NCI-H2081 treated with DMSO at 0.1 percent for 48 hours (cell line): ENCODE measurements around the gene ZNF200.
"Not testable (repeated sequence)": the region's sequence is repeated elsewhere in the genome, so short reads cannot be mapped to it uniquely, and the experiment has no call there.

Experiments used
- DNase-seq: peaks from one replicate; lab custom pipeline; 2025; lab: John Stamatoyannopoulos, UW

ZNF200 gene

GRCh38 chr16:3252967-3253366 is 18.0 kb upstream of the ZNF200 start:
- DNase-seq: no peak

- no peak for DNase-seq
Measured at GRCh38 chr16:3249451-3249850, 14.5 kb upstream of the ZNF200 start.

- no peak for DNase-seq
Measured at GRCh38 chr16:3249020-3249419, 14.1 kb upstream of the ZNF200 start.

GRCh38 chr16:3248596-3248995 is 13.6 kb upstream of the ZNF200 start:
- DNase-seq: no peak

- DNase-seq: no peak
Measured at GRCh38 chr16:3246876-3247275, 11.9 kb upstream of the ZNF200 start.

- no peak for DNase-seq
Measured at GRCh38 chr16:3246002-3246401, 11.0 kb upstream of the ZNF200 start.

GRCh38 chr16:3243882-3244281 is 8.9 kb upstream of the ZNF200 start:
- DNase-seq: no peak

- DNase-seq: no peak
Measured at GRCh38 chr16:3242709-3243108, 7.8 kb upstream of the ZNF200 start.

GRCh38 chr16:3241761-3242160 is 6.8 kb upstream of the ZNF200 start:
- no peak for DNase-seq

- DNase-seq: no peak
Measured at GRCh38 chr16:3235856-3236669, 1.1 kb upstream of the ZNF200 start.

GRCh38 chr16:3234543-3234856 is 458 bp downstream of the ZNF200 start:
- no peak for DNase-seq

GRCh38 chr16:3223913-3224515 is 10.9 kb downstream of the ZNF200 start:
- DNase-seq: no peak

- no peak for DNase-seq
Measured at GRCh38 chr16:3220839-3221238, 14.1 kb downstream of the ZNF200 start.

GRCh38 chr16:3216263-3216640 is 18.7 kb downstream of the ZNF200 start:
- no peak for DNase-seq

- DNase-seq: no peak
Measured at GRCh38 chr16:3215601-3216262, 19.2 kb downstream of the ZNF200 start.

GRCh38 chr16:3214904-3215600 is 19.9 kb downstream of the ZNF200 start:
- no peak for DNase-seq

GRCh38 chr16:3212567-3212966 is 22.4 kb downstream of the ZNF200 start:
- DNase-seq: no peak

GRCh38 chr16:3212006-3212405 is 23.0 kb downstream of the ZNF200 start:
- no peak for DNase-seq

GRCh38 chr16:3207086-3207953 is 27.6 kb downstream of the ZNF200 start:
- no peak for DNase-seq

GRCh38 chr16:3205939-3206338 is 29.0 kb downstream of the ZNF200 start:
- not testable (repeated sequence) for DNase-seq

GRCh38 chr16:3202903-3203539 is 31.9 kb downstream of the ZNF200 start:
- no peak for DNase-seq
